Measurements from ENCODE around the gene MAB21L3. TPM values are rescaled to one million over a fixed set of nuclear protein-coding genes. Genes with fewer than 3 reads are reported as not detected.

The MAB21L3 gene
- total RNA-seq, 1 experiment from 2014 or later: 0.21 TPM

DNA sequence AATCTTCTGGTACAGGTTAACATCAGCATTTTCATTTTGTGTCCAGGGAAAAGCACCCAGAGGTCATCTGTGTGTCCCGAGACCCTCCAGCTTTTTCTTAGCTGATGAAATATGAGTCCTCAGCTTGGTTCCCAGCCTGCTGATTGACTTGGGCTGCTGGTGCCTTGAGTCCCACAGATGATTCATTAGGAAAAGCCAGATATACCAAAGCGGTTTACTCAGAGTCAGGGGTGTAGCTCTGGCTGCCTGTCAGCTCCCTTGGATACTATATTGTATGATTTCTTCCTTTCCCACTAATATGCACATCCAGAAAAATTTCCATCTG lies 43.7 kb upstream of the MAB21L3 start:
- Mint-ChIP-seq H3K27me3 (ENCODE audit: unreplicated experiment) (no peaks in the 10 kb centered on the region), H3K36me3 (ENCODE audit: insufficient read depth, unreplicated experiment) (no peaks in the 10 kb centered on the region), H3K27ac (ENCODE audit: unreplicated experiment) (no peak overlapping the region), H3K4me3 (ENCODE audit: low read depth, unreplicated experiment) (no peak overlapping the region), H3K9me3 (ENCODE audit: low read depth, unreplicated experiment) (no peaks in the 10 kb centered on the region), H3K4me1 (ENCODE audit: low read depth, unreplicated experiment) (no peaks in the 10 kb centered on the region)
- CTCF ChIA-PET: no interaction called here
- BruUV-seq (replicated peaks): no TSS peak
- intact Hi-C loops (cut with micrococcal nuclease; ENCODE audit: unreplicated experiment): no loop called here
- TF ChIP-seq, protein P1, sequence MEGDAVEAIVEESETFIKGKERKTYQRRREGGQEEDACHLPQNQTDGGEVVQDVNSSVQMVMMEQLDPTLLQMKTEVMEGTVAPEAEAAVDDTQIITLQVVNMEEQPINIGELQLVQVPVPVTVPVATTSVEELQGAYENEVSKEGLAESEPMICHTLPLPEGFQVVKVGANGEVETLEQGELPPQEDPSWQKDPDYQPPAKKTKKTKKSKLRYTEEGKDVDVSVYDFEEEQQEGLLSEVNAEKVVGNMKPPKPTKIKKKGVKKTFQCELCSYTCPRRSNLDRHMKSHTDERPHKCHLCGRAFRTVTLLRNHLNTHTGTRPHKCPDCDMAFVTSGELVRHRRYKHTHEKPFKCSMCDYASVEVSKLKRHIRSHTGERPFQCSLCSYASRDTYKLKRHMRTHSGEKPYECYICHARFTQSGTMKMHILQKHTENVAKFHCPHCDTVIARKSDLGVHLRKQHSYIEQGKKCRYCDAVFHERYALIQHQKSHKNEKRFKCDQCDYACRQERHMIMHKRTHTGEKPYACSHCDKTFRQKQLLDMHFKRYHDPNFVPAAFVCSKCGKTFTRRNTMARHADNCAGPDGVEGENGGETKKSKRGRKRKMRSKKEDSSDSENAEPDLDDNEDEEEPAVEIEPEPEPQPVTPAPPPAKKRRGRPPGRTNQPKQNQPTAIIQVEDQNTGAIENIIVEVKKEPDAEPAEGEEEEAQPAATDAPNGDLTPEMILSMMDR (IDR thresholded peaks at IDR 0.05; ENCODE audit: unreplicated experiment): no peak
- DNase-seq: no peak

DNA sequence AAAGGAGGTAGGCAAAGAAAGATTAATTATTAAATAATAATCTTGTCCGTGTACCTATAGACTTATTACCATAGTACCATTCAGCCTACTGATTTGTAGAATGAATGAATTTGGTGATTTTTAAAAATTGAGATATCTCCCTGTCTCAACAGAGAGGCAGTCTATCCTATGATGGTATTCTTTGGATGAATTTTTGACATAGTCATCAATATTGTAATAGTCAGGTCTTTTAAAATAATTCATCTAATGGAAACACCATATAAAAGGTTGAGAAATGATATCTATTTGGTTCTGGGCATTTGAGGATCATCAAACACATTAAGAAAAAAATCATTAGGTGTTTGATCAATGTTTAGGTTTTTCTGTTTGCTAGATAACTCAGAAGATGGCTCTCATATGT lies 35.6 kb upstream of the MAB21L3 start:
- Mint-ChIP-seq H3K4me3 (ENCODE audit: low read depth, unreplicated experiment) (no peak overlapping the region), H3K27me3 (ENCODE audit: unreplicated experiment) (no peaks in the 10 kb centered on the region), H3K27ac (ENCODE audit: unreplicated experiment) (no peak overlapping the region), H3K36me3 (ENCODE audit: insufficient read depth, unreplicated experiment) (no peaks in the 10 kb centered on the region), H3K4me1 (ENCODE audit: low read depth, unreplicated experiment) (peaks cover 9% of the 10 kb centered on the region), H3K9me3 (ENCODE audit: low read depth, unreplicated experiment) (no peaks in the 10 kb centered on the region)
- TF ChIP-seq, protein P1 (IDR thresholded peaks at IDR 0.05; ENCODE audit: unreplicated experiment): no peak
- no peak for DNase-seq
- intact Hi-C loops (cut with micrococcal nuclease; ENCODE audit: unreplicated experiment): no loop called here
- BruUV-seq (replicated peaks): no TSS peak
- CTCF ChIA-PET: no interaction called here

DNA sequence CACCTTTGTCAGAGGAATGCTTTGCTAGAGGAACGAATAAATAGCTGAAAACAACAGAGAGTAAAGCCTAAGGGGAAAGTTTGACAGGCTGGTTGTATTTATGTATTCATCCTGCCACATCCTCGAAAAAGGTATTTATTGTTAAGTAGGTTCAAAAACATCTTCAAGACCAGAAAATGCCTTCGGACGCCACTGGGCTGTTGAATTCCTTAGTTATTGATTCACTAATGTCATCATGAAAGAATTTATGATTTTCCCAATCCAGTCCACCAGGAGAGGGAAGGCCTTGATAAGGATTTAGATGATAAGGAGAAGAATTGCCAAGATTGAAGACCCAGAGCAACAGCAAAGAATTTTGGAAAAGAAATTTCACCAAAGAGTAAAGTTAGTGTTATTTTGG lies 35.2 kb upstream of the MAB21L3 start:
- TF ChIP-seq, protein P1 (IDR thresholded peaks at IDR 0.05; ENCODE audit: unreplicated experiment): no peak
- DNase-seq: no peak
- H3K27me3 Mint-ChIP-seq (ENCODE audit: unreplicated experiment): no peaks in the 10 kb centered on the region
- no peaks in the 10 kb centered on the region for H3K36me3 Mint-ChIP-seq (ENCODE audit: insufficient read depth, unreplicated experiment)
- no peaks in the 10 kb centered on the region for H3K9me3 Mint-ChIP-seq (ENCODE audit: low read depth, unreplicated experiment)
- BruUV-seq (replicated peaks): no TSS peak
- intact Hi-C loops (cut with micrococcal nuclease; ENCODE audit: unreplicated experiment): no loop called here
- no peak overlapping the region for H3K27ac Mint-ChIP-seq (ENCODE audit: unreplicated experiment)
- CTCF ChIA-PET: no interaction called here
- H3K4me3 Mint-ChIP-seq (ENCODE audit: low read depth, unreplicated experiment): no peak overlapping the region
- peaks cover 9% of the 10 kb centered on the region for H3K4me1 Mint-ChIP-seq (ENCODE audit: low read depth, unreplicated experiment)

DNA sequence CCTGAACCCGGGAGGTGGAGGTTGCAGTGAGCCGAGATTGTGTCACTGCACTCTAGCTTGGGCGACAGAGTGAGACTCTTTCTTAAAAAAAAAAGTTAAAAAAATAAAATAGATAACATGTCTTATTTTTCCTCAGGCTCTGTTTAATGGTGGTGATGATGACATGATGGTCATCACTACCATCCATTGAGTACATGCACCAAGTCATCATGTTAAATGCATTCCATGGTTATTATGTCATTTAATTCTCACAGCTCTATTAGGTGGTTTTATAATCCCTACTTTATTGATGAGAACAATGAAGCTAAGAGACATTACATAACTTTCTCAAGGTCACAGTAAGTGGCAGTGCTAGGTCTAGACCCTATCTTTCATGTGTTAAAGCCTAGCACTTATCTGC lies 34.4 kb upstream of the MAB21L3 start:
- Mint-ChIP-seq H3K9me3 (ENCODE audit: low read depth, unreplicated experiment) (no peaks in the 10 kb centered on the region), H3K4me1 (ENCODE audit: low read depth, unreplicated experiment) (peaks cover 9% of the 10 kb centered on the region), H3K27ac (ENCODE audit: unreplicated experiment) (no peak overlapping the region), H3K4me3 (ENCODE audit: low read depth, unreplicated experiment) (no peak overlapping the region), H3K36me3 (ENCODE audit: insufficient read depth, unreplicated experiment) (no peaks in the 10 kb centered on the region), H3K27me3 (ENCODE audit: unreplicated experiment) (no peaks in the 10 kb centered on the region)
- DNase-seq: no peak
- TF ChIP-seq, protein P1 (IDR thresholded peaks at IDR 0.05; ENCODE audit: unreplicated experiment): no peak
- CTCF ChIA-PET: no interaction called here
- no TSS peak for BruUV-seq (replicated peaks)
- intact Hi-C loops (cut with micrococcal nuclease; ENCODE audit: unreplicated experiment): no loop called here

All from Calu3 (cell line).